Lower leg skin (tissue), 4 donors: ENCODE results near the gene JUND. TPM values are rescaled to one million over a fixed set of nuclear protein-coding genes. Genes with fewer than 3 reads are reported as not detected.

Source experiments
- DNase-seq, 2 donors: peaks; one replicate each; pipeline ENCODE4 v3.0.0-alpha.2; 2019; ENCODE audit warnings: low spot score in 2 of 2
- H3K4me3 ChIP-seq: fragments of 200-600 bp; sonication (generic); 2 replicates; pipeline ENCODE4 v1.5.1; 2017; ENCODE audit warnings: mild to moderate bottlenecking, low read depth; ENCODE audit not compliant: poor library complexity, severe bottlenecking
- CTCF ChIP-seq, 3 donors: fragments of 450-650 bp; IDR thresholded peaks; one replicate each; pipeline ENCODE4 v1.5.1; 2016; ENCODE audit warnings: antibody characterized with exemption in 3 of 3, mild to moderate bottlenecking in 3 of 3, moderate library complexity in 2 of 3
- POLR2A ChIP-seq, 2 donors: fragments of 450-650 bp; IDR thresholded peaks; one replicate each; pipeline ENCODE4 v1.6.1; 2016 to 2017; ENCODE audit warnings: antibody characterized with exemption in 2 of 2, mild to moderate bottlenecking in 1 of 2, moderate library complexity in 1 of 2
- WGBS, 2 donors: methylation state at CpG; one replicate each; pipeline ENCODE4 v1.1.5; 2018; 5-methylcytosine and 5-hydroxymethylcytosine counted together
- intact Hi-C: fragments of 100-400 bp; cut with DNase I; formaldehyde crosslinking; loops from one replicate; pipeline ENCODE4 v1.15.0; 2023; ENCODE audit warnings: low total_unique reads
- total RNA-seq, 4 donors: library from RNA; depleted of rRNA; stranded (reverse); fragments of >200 nt; gene quantifications; one replicate each; pipeline ENCODE4 v1.1.0, GENCODE V29; 2016

The JUND gene
- total RNA-seq, 4 donors from 2014 or later: 337 to 886 (median 413) TPM

- no peak overlapping the region for H3K4me3 ChIP-seq
- 84 to 93% methylated on average over 5 of the region's 5 CpGs for WGBS, 2 donors
- intact Hi-C loops: no loop called here
- no peak for TF ChIP-seq CTCF (IDR thresholded peaks at IDR 0.05)
- DNase-seq: no peak
These were observed 1.9 kb upstream of the JUND start for GRCh38 chr19:18283338-18283737.

- DNase-seq: no peak
- 51 to 63% methylated on average over 4 of the region's 4 CpGs for WGBS, 2 donors
- TF ChIP-seq POLR2A (IDR thresholded peaks at IDR 0.05) (no peak), CTCF (IDR thresholded peaks at IDR 0.05) (no peak)
- intact Hi-C loops: no loop called here
- H3K4me3 ChIP-seq: no peak overlapping the region
These were observed 1.3 kb upstream of the JUND start for GRCh38 chr19:18282788-18283141.

GRCh38 chr19:18282021-18282787 lies 782 bp upstream of the JUND start:
- intact Hi-C loops: no loop called here
- peak in 1 of 2 donors; percentile 71 for TF ChIP-seq POLR2A (IDR thresholded peaks at IDR 0.05)
- TF ChIP-seq CTCF (IDR thresholded peaks at IDR 0.05): no peak
- peak in 1 of 2 donors; percentile 94 for DNase-seq
- WGBS, 2 donors: 1 to 2% methylated on average over 22 to 25 of the region's 27 CpGs
- peak overlapping the region; percentile 27 for H3K4me3 ChIP-seq

- WGBS, 2 donors: 0 to 2% methylated on average over 13 to 45 of the region's 111 CpGs
- H3K4me3 ChIP-seq: peak overlapping the region; percentile 100
- intact Hi-C loops: loop anchor here (2.0 kb wide), 1 partner anchor 42 kb away; the partner anchor contains the start of gene LSM4
- peak; percentile 71 to 96 for DNase-seq
- peak in 1 of 2 donors; percentile 86 for TF ChIP-seq POLR2A (IDR thresholded peaks at IDR 0.05)
- no peak for TF ChIP-seq CTCF (IDR thresholded peaks at IDR 0.05)
These were observed 958 bp downstream of the JUND start for GRCh38 chr19:18280247-18281081.

GRCh38 chr19:18279516-18280246 lies 1.7 kb downstream of the JUND start:
- DNase-seq: peak; percentile 94 to 98
- WGBS, 2 donors: 0 to 1% methylated on average over 49 to 55 of the region's 55 CpGs
- peak overlapping the region; percentile 100 for H3K4me3 ChIP-seq
- intact Hi-C loops: loop anchor here (2.0 kb wide), 1 partner anchor 43 kb away; the partner anchor contains the start of gene LSM4
- peak in 1 of 2 donors; percentile 87 for TF ChIP-seq POLR2A (IDR thresholded peaks at IDR 0.05)
- TF ChIP-seq CTCF (IDR thresholded peaks at IDR 0.05): no peak
